Measurements from ENCODE around the gene SARM1.

Gene SARM1

GRCh38 chr17:28402224-28402630 lies 30.7 kb downstream of the SARM1 start:
- TF ChIP-seq CTCF (conservative IDR thresholded peaks at IDR 0.05; ENCODE audit: low read depth, low read length): no peak
- H3K4me3 ChIP-seq (ENCODE audit: low read length): no peak overlapping the region
- no peak for DNase-seq (ENCODE audit: low read depth)

DNA sequence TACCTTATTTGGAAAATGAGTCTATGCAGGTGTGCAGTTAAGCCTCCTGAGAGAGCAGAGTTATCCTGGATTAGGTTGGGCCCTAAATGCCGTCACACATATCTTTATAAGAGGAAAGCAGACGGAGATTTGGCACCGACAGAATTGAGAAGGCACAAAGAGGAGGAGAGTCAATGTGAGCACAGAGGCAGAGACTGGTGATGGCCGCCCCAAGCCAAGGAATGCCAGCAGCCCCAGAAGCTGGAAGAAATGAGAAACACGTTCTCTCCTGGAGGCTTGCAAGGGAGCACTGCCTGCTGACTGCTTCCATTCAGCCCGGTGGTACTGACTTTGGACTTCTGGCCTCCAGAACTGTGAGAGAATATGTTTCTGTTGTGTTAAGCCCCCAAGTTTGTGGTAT lies 31.4 kb downstream of the SARM1 start:
- no peak for TF ChIP-seq CTCF (conservative IDR thresholded peaks at IDR 0.05; ENCODE audit: low read depth, low read length)
- no peak for DNase-seq (ENCODE audit: low read depth)
- no peak overlapping the region for H3K4me3 ChIP-seq (ENCODE audit: low read length)

DNA sequence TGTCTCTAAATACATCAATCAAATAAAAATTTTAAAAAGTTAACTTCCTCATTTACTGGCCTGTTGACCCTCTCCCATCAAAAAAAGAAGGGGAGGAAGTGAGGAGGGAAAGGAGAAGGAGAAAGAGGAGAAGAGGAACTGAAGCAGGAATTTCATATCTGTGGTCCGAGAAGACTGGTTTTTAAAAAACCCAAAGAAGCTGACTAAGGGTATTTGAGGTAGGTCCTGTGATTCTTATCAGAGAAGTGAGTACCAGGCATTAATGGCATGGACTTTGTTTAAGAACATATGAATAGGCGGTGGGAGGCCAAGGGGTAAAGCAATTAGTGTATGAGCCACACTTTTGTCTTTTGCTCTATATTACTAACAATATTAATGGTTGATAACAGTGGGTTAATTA lies 32.5 kb downstream of the SARM1 start:
- peak; percentile 18 for DNase-seq (ENCODE audit: low read depth)
- H3K4me3 ChIP-seq (ENCODE audit: low read length): no peak overlapping the region
- TF ChIP-seq CTCF (conservative IDR thresholded peaks at IDR 0.05; ENCODE audit: low read depth, low read length): no peak

- H3K4me3 ChIP-seq (ENCODE audit: low read length): no peak overlapping the region
- no peak for DNase-seq (ENCODE audit: low read depth)
- no peak for TF ChIP-seq CTCF (conservative IDR thresholded peaks at IDR 0.05; ENCODE audit: low read depth, low read length)
These were observed 32.9 kb downstream of the SARM1 start for GRCh38 chr17:28404461-28404811.

GRCh38 chr17:28404812-28405570 lies 33.5 kb downstream of the SARM1 start:
- TF ChIP-seq CTCF (conservative IDR thresholded peaks at IDR 0.05; ENCODE audit: low read depth, low read length): no peak
- H3K4me3 ChIP-seq (ENCODE audit: low read length): peak overlapping the region; percentile 60
- no peak for DNase-seq (ENCODE audit: low read depth)

DNA sequence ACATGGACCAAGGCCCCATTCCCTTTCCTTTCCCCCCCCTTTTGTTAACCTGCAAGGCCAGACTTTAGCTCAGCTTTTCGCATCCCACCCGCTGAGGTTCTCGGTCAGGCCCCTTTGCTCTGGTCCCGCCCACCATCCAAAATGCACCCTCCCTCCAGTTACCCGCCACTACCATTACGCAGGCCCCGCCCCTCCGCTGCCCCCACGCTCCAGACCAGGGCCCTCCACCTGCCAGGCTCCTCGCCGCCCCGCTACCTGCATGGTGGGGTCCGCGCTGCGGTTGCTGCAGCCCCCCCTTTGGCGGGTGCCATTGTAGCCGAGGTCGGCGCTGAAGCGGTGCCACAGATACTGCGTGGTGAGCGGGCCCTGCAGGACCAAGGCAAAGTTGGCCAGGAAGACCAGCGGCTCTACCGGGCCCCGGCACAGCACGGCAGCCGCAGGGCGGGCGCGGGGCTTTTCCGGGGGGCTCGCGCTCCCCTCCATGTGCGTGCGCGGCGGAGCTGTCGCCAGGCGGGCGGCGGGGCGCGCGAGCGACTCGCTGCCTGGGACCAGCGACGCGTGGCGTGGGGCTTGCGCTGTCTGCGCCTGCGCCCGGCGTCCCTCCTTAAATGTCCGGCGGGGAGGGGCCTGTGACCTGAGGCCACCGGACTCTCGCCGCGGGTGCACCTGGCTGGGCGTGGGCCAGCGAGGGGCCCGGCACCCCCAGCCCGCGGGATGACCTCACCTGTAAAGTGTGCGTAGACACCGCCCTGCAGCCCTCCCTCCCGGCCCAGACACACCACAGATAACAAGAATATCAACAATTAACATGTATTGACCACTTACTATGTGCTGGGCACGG lies 34.4 kb downstream of the SARM1 start, which contains the start of gene SLC46A1:
TSS of gene SLC46A1 (minus strand) at position 581 of the 841 bp plus-strand sequence. CDS start at position 483, 98 bp downstream.
- H3K4me3 ChIP-seq (ENCODE audit: low read length): peak within 1 kb of the TSS; percentile 60
- DNase-seq (ENCODE audit: low read depth): no peak
- no peak for TF ChIP-seq CTCF (conservative IDR thresholded peaks at IDR 0.05; ENCODE audit: low read depth, low read length)

Data from retinal pigment epithelial cell (primary cell).